CD4-positive, alpha-beta T cell (primary cell): ENCODE results near the gene CYTIP. TPM values are rescaled to one million over a fixed set of nuclear protein-coding genes. Genes with fewer than 3 reads are reported as not detected.

Experiments used
- ATAC-seq: fragments of 200-7000 bp; cut with Tn5 transposase; one replicate; pipeline ENCODE4 v1.10.0; 2022; ENCODE audit warnings: mild to moderate bottlenecking; ENCODE audit not compliant: poor library complexity
- CTCF ChIA-PET: fragments of 350-600 bp; sonication (Branson Sonifier 250); formaldehyde crosslinking; loops from one replicate; lab custom pipeline; 2021; ENCODE audit warnings: antibody characterized with exemption, inconsistent platforms; lab: Charles Lee
- POLR2A ChIA-PET: fragments of 350-600 bp; sonication (Branson Sonifier 250); formaldehyde crosslinking; loops from one replicate; lab custom pipeline; 2021; ENCODE audit warnings: antibody characterized with exemption, inconsistent platforms; lab: Charles Lee
- DNase-seq, 14 experiments: peaks; one replicate each; pipeline ENCODE4 v3.0.0-alpha.2; 2013 to 2020; ENCODE audit warnings: mixed read lengths in 2 of 14
- H3K27ac ChIP-seq, 2 donors: one replicate each; pipeline versions ENCODE4 v1.5.1 to v1.7.0; 2013; ENCODE audit warnings: low read length in 2 of 2, low read depth in 1 of 2, mild to moderate bottlenecking in 1 of 2
- H3K27me3 ChIP-seq, 2 experiments: 1 replicate in 1 of 2; 2 replicates in 1 of 2; pipeline versions ENCODE4 v1.6.1 to v1.7.0; 2013; ENCODE audit warnings: low read length in 2 of 2, control low read depth in 1 of 2, mild to moderate bottlenecking in 1 of 2, moderate library complexity in 1 of 2; ENCODE audit not compliant: insufficient read depth in 2 of 2, control insufficient read depth in 1 of 2
- H3K36me3 ChIP-seq: one replicate; pipeline ENCODE4 v1.6.1; 2013; ENCODE audit warnings: low read length, control low read depth; ENCODE audit not compliant: insufficient read depth
- H3K4me1 ChIP-seq: one replicate; pipeline ENCODE4 v1.6.1; 2013; ENCODE audit warnings: low read length, control low read depth; ENCODE audit not compliant: insufficient read depth
- H3K4me3 ChIP-seq: one replicate; pipeline ENCODE4 v1.5.1; 2013; ENCODE audit warnings: mild to moderate bottlenecking, low read length, moderate library complexity
- H3K9me3 ChIP-seq, 2 experiments: 1 replicate in 1 of 2; 2 replicates in 1 of 2; pipeline versions ENCODE4 v1.6.1 to v1.7.0; 2013; ENCODE audit warnings: low read length in 2 of 2, mild to moderate bottlenecking in 2 of 2, control low read depth in 1 of 2, moderate library complexity in 1 of 2; ENCODE audit not compliant: control insufficient read depth in 1 of 2, insufficient read depth in 1 of 2
- H3K27ac Mint-ChIP-seq: one replicate; pipeline ENCODE4 v1.8.0; 2020; ENCODE audit warnings: mixed read lengths
- H3K27me3 Mint-ChIP-seq: one replicate; pipeline ENCODE4 v1.8.0; 2021; ENCODE audit warnings: mixed read lengths
- H3K36me3 Mint-ChIP-seq: one replicate; pipeline ENCODE4 v1.8.0; 2021; ENCODE audit warnings: low read depth, mixed read lengths
- H3K4me1 Mint-ChIP-seq: one replicate; pipeline ENCODE4 v1.8.0; 2021; ENCODE audit warnings: low read depth, mixed read lengths
- H3K4me3 Mint-ChIP-seq: one replicate; pipeline ENCODE4 v1.8.0; 2020; ENCODE audit warnings: mild to moderate bottlenecking, mixed read lengths
- H3K9me3 Mint-ChIP-seq: one replicate; pipeline ENCODE4 v1.8.0; 2020; ENCODE audit warnings: mixed read lengths
- intact Hi-C, 2 experiments: fragments of 100-400 bp; cut with DNase I in 1 of 2; cut with micrococcal nuclease in 1 of 2; formaldehyde crosslinking; loops; one replicate each; pipeline versions ENCODE4 v1.15.1 to v1.9.0; 2023 to 2025; cut with DNase I, micrococcal nuclease
- total RNA-seq, 174 experiments: library from RNA in 2 of 174; stranded (reverse) in 2 of 174; gene quantifications; one replicate each; pipeline ENCODE4 v1.2.3 and lab custom pipeline; 2021 to 2026
- TF ChIP-seq, protein P1 (sequence below): fragments of 200-600 bp; IDR thresholded peaks from one replicate; pipeline ENCODE4 v1.8.0; 2022; ENCODE audit warnings: antibody characterized with exemption, mild to moderate bottlenecking

CYTIP gene
- total RNA-seq, 2 experiments from 2014 or later, result 474 to 490 TPM

DNA sequence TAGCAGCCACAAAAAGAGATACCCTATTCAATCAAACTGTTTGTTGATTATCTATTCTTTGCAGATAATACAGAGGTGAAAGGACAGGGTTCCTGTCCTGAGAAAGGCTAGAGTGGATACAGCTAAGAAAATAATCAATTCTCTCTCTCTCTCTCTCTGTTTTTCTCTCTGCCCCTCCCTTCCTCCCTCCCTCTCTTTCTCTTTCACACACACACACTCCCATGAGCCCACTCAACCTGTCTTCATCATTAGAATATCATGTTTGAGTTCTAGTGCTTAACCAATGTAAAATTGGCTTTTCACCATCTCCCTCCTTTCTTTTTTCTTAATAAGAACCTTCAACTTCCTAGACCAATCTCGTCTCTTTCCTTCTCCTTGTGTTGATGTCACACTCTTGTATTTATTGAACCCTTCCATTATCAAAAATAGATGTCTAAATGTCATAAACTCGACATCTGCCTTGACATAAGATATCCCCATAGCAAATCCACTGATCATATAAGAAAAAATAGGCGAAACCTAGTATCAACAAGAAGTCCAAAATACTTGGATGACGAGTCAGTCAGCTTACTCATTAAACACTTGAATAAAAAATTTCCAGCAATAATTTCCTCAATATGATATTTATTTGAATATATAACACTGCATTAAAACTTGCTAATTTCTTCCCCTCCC, 42.8 kb upstream of the CYTIP start:
- intact Hi-C loops, result loop anchor here in 1 of 2 experiments (5.0 kb wide), 1 partner anchor 34 kb away; no protein-coding TSS in a partner anchor
- Histone ChIP-seq H3K4me3 (no peak overlapping the region), H3K27ac (no peak overlapping the region), H3K36me3 (no peaks in the 10 kb centered on the region), H3K27me3 (no peaks in the 10 kb centered on the region), H3K9me3 (no peaks in the 10 kb centered on the region), H3K4me1 (no peaks in the 10 kb centered on the region)
- ATAC-seq (no peak), DNase-seq (no peak)
- Mint-ChIP-seq H3K36me3 (no peaks in the 10 kb centered on the region), H3K27ac (no peak overlapping the region), H3K9me3 (no peaks in the 10 kb centered on the region), H3K27me3 (no peaks in the 10 kb centered on the region), H3K4me3 (no peak overlapping the region), H3K4me1 (peaks cover 41% of the 10 kb centered on the region)
- CTCF ChIA-PET, result interaction anchor here (0.8 to 2.1 kb wide), 2 partner anchors 11 to 151 kb away, joined by 3 to 4 read pairs; no protein-coding TSS in a partner anchor
- TF ChIP-seq, protein P1, sequence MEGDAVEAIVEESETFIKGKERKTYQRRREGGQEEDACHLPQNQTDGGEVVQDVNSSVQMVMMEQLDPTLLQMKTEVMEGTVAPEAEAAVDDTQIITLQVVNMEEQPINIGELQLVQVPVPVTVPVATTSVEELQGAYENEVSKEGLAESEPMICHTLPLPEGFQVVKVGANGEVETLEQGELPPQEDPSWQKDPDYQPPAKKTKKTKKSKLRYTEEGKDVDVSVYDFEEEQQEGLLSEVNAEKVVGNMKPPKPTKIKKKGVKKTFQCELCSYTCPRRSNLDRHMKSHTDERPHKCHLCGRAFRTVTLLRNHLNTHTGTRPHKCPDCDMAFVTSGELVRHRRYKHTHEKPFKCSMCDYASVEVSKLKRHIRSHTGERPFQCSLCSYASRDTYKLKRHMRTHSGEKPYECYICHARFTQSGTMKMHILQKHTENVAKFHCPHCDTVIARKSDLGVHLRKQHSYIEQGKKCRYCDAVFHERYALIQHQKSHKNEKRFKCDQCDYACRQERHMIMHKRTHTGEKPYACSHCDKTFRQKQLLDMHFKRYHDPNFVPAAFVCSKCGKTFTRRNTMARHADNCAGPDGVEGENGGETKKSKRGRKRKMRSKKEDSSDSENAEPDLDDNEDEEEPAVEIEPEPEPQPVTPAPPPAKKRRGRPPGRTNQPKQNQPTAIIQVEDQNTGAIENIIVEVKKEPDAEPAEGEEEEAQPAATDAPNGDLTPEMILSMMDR, result no peak
- POLR2A ChIA-PET, result interaction anchor here (0.9 to 5.2 kb wide), 2 partner anchors 43 to 53 kb away, joined by 4 to 24 read pairs; partner anchors contain the start of gene CYTIP

DNA sequence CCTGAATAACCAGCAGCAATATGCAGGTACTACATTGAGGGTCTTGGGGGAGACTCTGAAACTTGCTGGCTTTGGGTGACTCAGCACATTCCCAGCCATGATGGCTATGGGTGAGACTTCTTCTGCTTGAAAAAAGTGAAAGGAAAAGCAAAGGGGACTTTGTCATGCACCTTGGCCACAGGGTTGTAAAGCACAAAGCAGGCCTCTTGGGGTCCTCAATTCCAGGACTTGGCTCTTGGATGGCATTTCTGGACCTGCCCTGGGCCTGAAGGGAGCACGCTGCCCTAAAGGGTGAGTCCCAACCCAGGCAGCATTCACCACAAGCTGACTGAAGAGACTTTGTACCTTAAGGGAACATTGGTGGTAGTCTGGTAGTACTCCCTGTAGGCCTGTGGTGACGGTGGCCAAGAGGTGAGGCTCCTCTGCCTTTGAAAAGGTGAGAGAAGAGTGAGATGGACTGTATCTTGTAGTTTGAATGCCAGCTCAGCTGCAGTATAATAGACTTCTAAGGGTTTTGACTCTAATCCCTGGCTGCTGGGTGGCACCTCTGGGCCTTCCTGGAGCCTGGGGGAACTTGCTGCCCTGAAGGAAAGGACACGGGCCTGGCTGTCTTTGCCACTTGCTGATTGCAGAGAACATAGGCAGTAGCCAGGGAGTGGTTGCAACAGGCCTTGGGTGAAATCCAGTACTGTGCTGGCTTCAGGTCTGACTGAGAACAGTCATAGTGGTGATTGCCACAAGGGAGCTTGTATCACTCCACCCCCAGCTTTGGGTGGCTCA, 36.5 kb upstream of the CYTIP start:
- TF ChIP-seq, protein P1, result no peak
- Histone ChIP-seq H3K36me3 (no peaks in the 10 kb centered on the region), H3K4me3 (no peak overlapping the region), H3K9me3 (no peaks in the 10 kb centered on the region), H3K27ac (no peak overlapping the region), H3K27me3 (no peaks in the 10 kb centered on the region), H3K4me1 (peaks cover 18% of the 10 kb centered on the region)
- Mint-ChIP-seq H3K36me3 (no peaks in the 10 kb centered on the region), H3K4me1 (peaks cover 43% of the 10 kb centered on the region), H3K9me3 (no peaks in the 10 kb centered on the region), H3K27me3 (no peaks in the 10 kb centered on the region), H3K4me3 (peak overlapping the region; percentile 17), H3K27ac (no peak overlapping the region)
- DNase-seq (no peak), ATAC-seq (no peak)
- POLR2A ChIA-PET, result interaction anchor here (0.8 to 1.0 kb wide), 3 partner anchors 10 to 76 kb away, joined by 3 to 4 read pairs (median 3); partner anchors contain the start of gene CYTIP
- CTCF ChIA-PET, result interaction anchor here (1.0 kb wide), 1 partner anchor 10 kb away, joined by 3 read pairs; no protein-coding TSS in a partner anchor
- intact Hi-C loops, result no loop called here
